ENCODE results near the gene RER1.

The RER1 gene

GRCh38 chr1:2391041-2391930, at the start of gene RER1, which contains the start of gene MORN1:
Gene RER1 (plus strand): TSS chr1:2391841. CDS start chr1:2395791, 3,950 bp downstream.
Gene MORN1 (minus strand): TSS chr1:2391554. CDS start chr1:2391533, 21 bp downstream.
- DNase-seq, result peak; percentile 97 to 98

- no peak for DNase-seq
Measured at GRCh38 chr1:2342384-2343022, 49.1 kb upstream of the RER1 start.

GRCh38 chr1:2343023-2343935, 48.4 kb upstream of the RER1 start:
- DNase-seq, result no peak

GRCh38 chr1:2344121-2344681, 47.4 kb upstream of the RER1 start:
- no peak for DNase-seq

GRCh38 chr1:2344744-2345296, 46.8 kb upstream of the RER1 start:
- no peak for DNase-seq

- no peak for DNase-seq
Measured at GRCh38 chr1:2345297-2346075, 46.2 kb upstream of the RER1 start.

GRCh38 chr1:2346691-2347408, 44.8 kb upstream of the RER1 start:
- DNase-seq, result no peak

GRCh38 chr1:2347409-2347785, 44.2 kb upstream of the RER1 start:
- DNase-seq, result no peak

GRCh38 chr1:2347896-2348295, 43.7 kb upstream of the RER1 start:
- DNase-seq, result no peak

GRCh38 chr1:2348346-2349325, 43.0 kb upstream of the RER1 start:
- DNase-seq, result no peak

GRCh38 chr1:2349806-2350205, 41.8 kb upstream of the RER1 start:
- no peak for DNase-seq

GRCh38 chr1:2350501-2350900, 41.1 kb upstream of the RER1 start:
- no peak for DNase-seq

GRCh38 chr1:2350911-2351655, 40.6 kb upstream of the RER1 start:
- DNase-seq, result no peak

GRCh38 chr1:2351723-2352122, 39.9 kb upstream of the RER1 start:
- no peak for DNase-seq

- no peak for DNase-seq
Measured at GRCh38 chr1:2352341-2352896, 39.2 kb upstream of the RER1 start.

GRCh38 chr1:2352897-2353550, 38.6 kb upstream of the RER1 start:
- no peak for DNase-seq

GRCh38 chr1:2353551-2354438, 37.8 kb upstream of the RER1 start:
- DNase-seq, result no peak

All from activated CD4-positive, alpha-beta T cell treated with anti-CD3 and anti-CD28 coated beads, Interleukin-2, amount 50 U/mL, for 48 hours (primary cell).